GM21786 (cell line): ENCODE data around the gene PIWIL4.
"Not testable (repeated sequence)": the region's sequence is repeated elsewhere in the genome, so short reads cannot be mapped to it uniquely, and the experiment has no call there.

Source experiments
- ATAC-seq: cut with Tn5 transposase; IDR thresholded peaks from one replicate; pipeline ENCODE4 v1.9.1; 2021; ENCODE audit not compliant: unreplicated experiment

PIWIL4 gene

GRCh38 chr11:94635072-94635471 is 67.9 kb downstream of the PIWIL4 start:
- no peak for ATAC-seq

- ATAC-seq = no peak
Observed at GRCh38 chr11:94636388-94636949, 69.3 kb downstream of the PIWIL4 start.

GRCh38 chr11:94638301-94638901 is 71.2 kb downstream of the PIWIL4 start:
- ATAC-seq = no peak

GRCh38 chr11:94638902-94639373 is 71.8 kb downstream of the PIWIL4 start:
- ATAC-seq = no peak

GRCh38 chr11:94639901-94640721 is 72.9 kb downstream of the PIWIL4 start:
- no peak for ATAC-seq

GRCh38 chr11:94641167-94641761 is 74.1 kb downstream of the PIWIL4 start:
- no peak for ATAC-seq

GRCh38 chr11:94643186-94643585 is 76.0 kb downstream of the PIWIL4 start:
- ATAC-seq = not testable (repeated sequence)

- ATAC-seq = no peak
Observed at GRCh38 chr11:94647926-94648325, 80.8 kb downstream of the PIWIL4 start.

GRCh38 chr11:94648789-94649188 is 81.6 kb downstream of the PIWIL4 start:
- no peak for ATAC-seq

- no peak for ATAC-seq
Observed at GRCh38 chr11:94649254-94649653, 82.1 kb downstream of the PIWIL4 start.

GRCh38 chr11:94649964-94650623 is 82.9 kb downstream of the PIWIL4 start:
- no peak for ATAC-seq

- no peak for ATAC-seq
Observed at GRCh38 chr11:94650756-94651155, 83.6 kb downstream of the PIWIL4 start.

GRCh38 chr11:94652735-94653284 is 85.6 kb downstream of the PIWIL4 start:
- no peak for ATAC-seq

GRCh38 chr11:94653561-94653960 is 86.4 kb downstream of the PIWIL4 start:
- ATAC-seq = no peak

- no peak for ATAC-seq
Observed at GRCh38 chr11:94654201-94654600, 87.0 kb downstream of the PIWIL4 start.

- ATAC-seq = no peak
Observed at GRCh38 chr11:94655291-94655690, 88.1 kb downstream of the PIWIL4 start.

GRCh38 chr11:94655956-94656355 is 88.8 kb downstream of the PIWIL4 start:
- ATAC-seq = no peak

- ATAC-seq = no peak
Observed at GRCh38 chr11:94656968-94657367, 89.8 kb downstream of the PIWIL4 start.

- no peak for ATAC-seq
Observed at GRCh38 chr11:94657629-94658028, 90.5 kb downstream of the PIWIL4 start.

GRCh38 chr11:94658386-94658785 is 91.2 kb downstream of the PIWIL4 start:
- no peak for ATAC-seq

GRCh38 chr11:94658888-94659287 is 91.7 kb downstream of the PIWIL4 start:
- no peak for ATAC-seq
